ENCODE results near the gene LCE3B.
"Not testable (repeated sequence)": the region's sequence is repeated elsewhere in the genome, so short reads cannot be mapped to it uniquely, and the experiment has no call there.

The LCE3B gene

GRCh38 chr1:152613511-152613910, at the start of gene LCE3B:
Gene LCE3B (plus strand): TSS chr1:152613811. CDS start chr1:152613811, 0 bp downstream.
- DNase-seq: no peak

- no peak for DNase-seq
These were observed 48.5 kb upstream of the LCE3B start for GRCh38 chr1:152565115-152565514.

GRCh38 chr1:152565535-152566215, 47.9 kb upstream of the LCE3B start:
- no peak for DNase-seq

GRCh38 chr1:152566681-152567080, 46.9 kb upstream of the LCE3B start, which contains the start of gene LCE3E:
Gene LCE3E (minus strand): TSS chr1:152566780. CDS start chr1:152566208, 572 bp downstream.
- no peak for DNase-seq

GRCh38 chr1:152577168-152577567, 36.4 kb upstream of the LCE3B start:
- DNase-seq: no peak

GRCh38 chr1:152579526-152579925, 34.1 kb upstream of the LCE3B start:
- not testable (repeated sequence) for DNase-seq

- DNase-seq: no peak
These were observed 33.2 kb upstream of the LCE3B start, which contains the start of gene LCE3D for GRCh38 chr1:152580433-152580832. Gene LCE3D (minus strand): TSS chr1:152580516. CDS start chr1:152579936, 580 bp downstream.

GRCh38 chr1:152582647-152583046, 31.0 kb upstream of the LCE3B start:
- DNase-seq: no peak

- no peak for DNase-seq
These were observed 28.0 kb upstream of the LCE3B start for GRCh38 chr1:152585586-152585985.

GRCh38 chr1:152596986-152597385, 16.6 kb upstream of the LCE3B start:
- DNase-seq: no peak

- no peak for DNase-seq
These were observed 13.7 kb upstream of the LCE3B start, which contains the start of gene LCE3C for GRCh38 chr1:152599934-152600333. Gene LCE3C (plus strand): TSS chr1:152600234. CDS start chr1:152600732, 498 bp downstream.

GRCh38 chr1:152621993-152622392, 8.4 kb downstream of the LCE3B start:
- no peak for DNase-seq

GRCh38 chr1:152622803-152623202, 9.2 kb downstream of the LCE3B start, which contains the start of gene LCE3A:
Gene LCE3A (minus strand): TSS chr1:152623103. CDS start chr1:152623103, 0 bp downstream.
- no peak for DNase-seq

- DNase-seq: no peak
These were observed 9.7 kb downstream of the LCE3B start for GRCh38 chr1:152623203-152623844.

GRCh38 chr1:152626744-152627143, 13.1 kb downstream of the LCE3B start:
- DNase-seq: no peak

GRCh38 chr1:152630596-152630995, 17.0 kb downstream of the LCE3B start:
- DNase-seq: no peak

- no peak for DNase-seq
These were observed 26.7 kb downstream of the LCE3B start for GRCh38 chr1:152640351-152640750.

GRCh38 chr1:152643945-152644344, 30.3 kb downstream of the LCE3B start:
- DNase-seq: no peak

GRCh38 chr1:152645146-152645545, 31.5 kb downstream of the LCE3B start:
- DNase-seq: no peak

- no peak for DNase-seq
These were observed 33.0 kb downstream of the LCE3B start for GRCh38 chr1:152646656-152647055.

GRCh38 chr1:152654110-152654509, 40.5 kb downstream of the LCE3B start:
- DNase-seq: peak; percentile 25

GRCh38 chr1:152656459-152656858, 42.8 kb downstream of the LCE3B start:
- no peak for DNase-seq

GRCh38 chr1:152657677-152658076, 44.1 kb downstream of the LCE3B start:
- no peak for DNase-seq

GRCh38 chr1:152658649-152659048, 45.0 kb downstream of the LCE3B start:
- DNase-seq: no peak

Measured in DMS 273 treated with DMSO at 0.1 percent for 48 hours (cell line).